Fibroblast of lung (primary cell): Measurements from ENCODE around the gene STXBP5L. TPM values are rescaled to one million over a fixed set of nuclear protein-coding genes. Genes with fewer than 3 reads are reported as not detected.

Source experiments
- DNase-seq, 2 donors: peaks; one replicate each; pipeline versions ENCODE4 v3.0.0 to v3.0.0-alpha.2; 2010; ENCODE audit warnings: low read depth in 2 of 2
- H2AFZ ChIP-seq: 2 replicates; pipeline ENCODE4 v1.5.1; 2012; ENCODE audit warnings: low read length, control low read depth, inconsistent platforms
- H3K27ac ChIP-seq: 2 replicates; pipeline ENCODE4 v1.5.1; 2011; ENCODE audit warnings: low read length, control low read depth; ENCODE audit not compliant: insufficient read depth
- H3K27me3 ChIP-seq: 2 replicates; pipeline ENCODE4 v1.5.1; 2011; ENCODE audit warnings: mild to moderate bottlenecking, low read length; ENCODE audit not compliant: control insufficient read depth, insufficient read depth
- H3K36me3 ChIP-seq: 2 replicates; pipeline ENCODE4 v1.5.1; 2011; ENCODE audit warnings: low read length; ENCODE audit not compliant: control insufficient read depth, insufficient read depth
- H3K4me1 ChIP-seq: 2 replicates; pipeline ENCODE4 v1.5.1; 2011; ENCODE audit warnings: low read length; ENCODE audit not compliant: control insufficient read depth, insufficient read depth; ENCODE audit errors: extremely low read depth
- H3K4me2 ChIP-seq: 2 replicates; pipeline ENCODE4 v1.5.1; 2011; ENCODE audit warnings: low read length, control low read depth; ENCODE audit not compliant: insufficient read depth; ENCODE audit errors: extremely low read depth
- H3K4me3 ChIP-seq, 4 experiments: fragments of 200-600 bp in 1 of 4; sonication (generic) in 1 of 4; replicated peaks in 1 of 4; 2 replicates each; pipeline ENCODE4 v1.5.1; 2011 to 2016; ENCODE audit warnings: low read length in 4 of 4, low read depth in 3 of 4, mild to moderate bottlenecking in 3 of 4, control low read depth in 2 of 4, inconsistent platforms in 1 of 4, mixed read lengths in 1 of 4; ENCODE audit not compliant: insufficient read depth in 1 of 4; ENCODE audit errors: control extremely low read depth in 1 of 4
- H3K79me2 ChIP-seq: 2 replicates; pipeline ENCODE4 v1.5.1; 2012; ENCODE audit warnings: mild to moderate bottlenecking, low read length, inconsistent platforms; ENCODE audit not compliant: control insufficient read depth, insufficient read depth
- H3K9ac ChIP-seq: 2 replicates; pipeline ENCODE4 v1.5.1; 2011; ENCODE audit warnings: mild to moderate bottlenecking, low read length, control low read depth; ENCODE audit not compliant: insufficient read depth
- H3K9me3 ChIP-seq: 2 replicates; pipeline ENCODE4 v1.5.1; 2012; ENCODE audit warnings: low read depth, low read length; ENCODE audit not compliant: control insufficient read depth, insufficient read depth
- H4K20me1 ChIP-seq: 2 replicates; pipeline ENCODE4 v1.5.1; 2011; ENCODE audit warnings: low read length; ENCODE audit not compliant: control insufficient read depth, insufficient read depth; ENCODE audit errors: extremely low read depth
- EZH2 ChIP-seq: IDR thresholded peaks from 2 replicates; pipeline ENCODE4 v1.5.1; 2012; ENCODE audit warnings: low read length, control low read depth, mild to moderate bottlenecking; ENCODE audit errors: missing control alignments
- polyA plus RNA-seq, 2 donors: library from polyadenylated mRNA; depleted of rRNA in 1 of 2; stranded (reverse) in 1 of 2; unstranded in 1 of 2; fragments of >200 nt; gene quantifications; 2 replicates each; pipeline ENCODE4 v1.2.1, GENCODE V29; 2011 to 2012; ENCODE audit warnings: missing spikeins in 1 of 2
- total RNA-seq: library from RNA; depleted of rRNA; stranded (reverse); fragments of >200 nt; gene quantifications from 2 replicates; pipeline ENCODE4 v1.2.1, GENCODE V29; 2014
- TF ChIP-seq, protein P1 (sequence below), 2 donors: IDR thresholded peaks in 1 of 2; conservative IDR thresholded peaks in 1 of 2; 1 replicate in 1 of 2; 2 replicates in 1 of 2; pipeline ENCODE4 v1.5.1; 2011 to 2012; ENCODE audit warnings: low read length in 2 of 2, control low read depth in 1 of 2, inconsistent platforms in 1 of 2, low read depth in 1 of 2, mild to moderate bottlenecking in 1 of 2

The STXBP5L gene
- total and polyA plus RNA-seq, 2 donors (not counting 1 experiment from before 2014, with no cell fraction given) = not detected

DNA sequence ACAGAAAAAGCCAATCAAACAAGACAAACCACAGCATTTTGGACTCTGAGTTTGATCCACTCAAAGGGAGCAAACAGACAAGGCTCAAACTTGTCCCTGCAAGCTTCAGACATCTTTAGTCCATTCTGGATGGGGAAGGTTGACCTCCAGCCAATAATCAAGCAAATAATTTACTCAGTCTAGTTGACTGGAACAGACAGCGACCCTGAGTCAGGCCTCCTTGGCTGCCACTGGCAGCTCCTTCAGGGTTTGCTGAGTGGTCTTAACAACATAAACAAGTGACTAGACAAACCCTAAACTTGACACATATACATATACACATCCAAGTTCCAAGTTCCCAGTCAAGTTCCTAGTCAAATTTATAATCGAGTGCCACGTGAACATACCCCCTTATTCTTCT lies 323.9 kb downstream of the STXBP5L start:
- no peak overlapping the region for H3K9ac ChIP-seq
- no peaks in the 10 kb centered on the region for H3K9me3 ChIP-seq
- H3K4me2 ChIP-seq = no peak overlapping the region
- no peaks in the 10 kb centered on the region for H3K36me3 ChIP-seq
- H3K4me1 ChIP-seq = no peaks in the 10 kb centered on the region
- no peaks in the 10 kb centered on the region for H3K27me3 ChIP-seq
- no peaks in the 10 kb centered on the region for H3K79me2 ChIP-seq
- no peak overlapping the region for H3K4me3 ChIP-seq
- no peak overlapping the region for H2AFZ ChIP-seq
- no peak for TF ChIP-seq EZH2
- TF ChIP-seq, protein P1, sequence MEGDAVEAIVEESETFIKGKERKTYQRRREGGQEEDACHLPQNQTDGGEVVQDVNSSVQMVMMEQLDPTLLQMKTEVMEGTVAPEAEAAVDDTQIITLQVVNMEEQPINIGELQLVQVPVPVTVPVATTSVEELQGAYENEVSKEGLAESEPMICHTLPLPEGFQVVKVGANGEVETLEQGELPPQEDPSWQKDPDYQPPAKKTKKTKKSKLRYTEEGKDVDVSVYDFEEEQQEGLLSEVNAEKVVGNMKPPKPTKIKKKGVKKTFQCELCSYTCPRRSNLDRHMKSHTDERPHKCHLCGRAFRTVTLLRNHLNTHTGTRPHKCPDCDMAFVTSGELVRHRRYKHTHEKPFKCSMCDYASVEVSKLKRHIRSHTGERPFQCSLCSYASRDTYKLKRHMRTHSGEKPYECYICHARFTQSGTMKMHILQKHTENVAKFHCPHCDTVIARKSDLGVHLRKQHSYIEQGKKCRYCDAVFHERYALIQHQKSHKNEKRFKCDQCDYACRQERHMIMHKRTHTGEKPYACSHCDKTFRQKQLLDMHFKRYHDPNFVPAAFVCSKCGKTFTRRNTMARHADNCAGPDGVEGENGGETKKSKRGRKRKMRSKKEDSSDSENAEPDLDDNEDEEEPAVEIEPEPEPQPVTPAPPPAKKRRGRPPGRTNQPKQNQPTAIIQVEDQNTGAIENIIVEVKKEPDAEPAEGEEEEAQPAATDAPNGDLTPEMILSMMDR (conservative IDR thresholded peaks at IDR 0.05 in 1 of 2, IDR thresholded peaks at IDR 0.05 in 1 of 2; ENCODE audit: low read depth in 1 of 2, low read length in 2 of 2) = no peak
- no peaks in the 10 kb centered on the region for H4K20me1 ChIP-seq
- H3K27ac ChIP-seq = no peak overlapping the region
- DNase-seq = no peak

DNA sequence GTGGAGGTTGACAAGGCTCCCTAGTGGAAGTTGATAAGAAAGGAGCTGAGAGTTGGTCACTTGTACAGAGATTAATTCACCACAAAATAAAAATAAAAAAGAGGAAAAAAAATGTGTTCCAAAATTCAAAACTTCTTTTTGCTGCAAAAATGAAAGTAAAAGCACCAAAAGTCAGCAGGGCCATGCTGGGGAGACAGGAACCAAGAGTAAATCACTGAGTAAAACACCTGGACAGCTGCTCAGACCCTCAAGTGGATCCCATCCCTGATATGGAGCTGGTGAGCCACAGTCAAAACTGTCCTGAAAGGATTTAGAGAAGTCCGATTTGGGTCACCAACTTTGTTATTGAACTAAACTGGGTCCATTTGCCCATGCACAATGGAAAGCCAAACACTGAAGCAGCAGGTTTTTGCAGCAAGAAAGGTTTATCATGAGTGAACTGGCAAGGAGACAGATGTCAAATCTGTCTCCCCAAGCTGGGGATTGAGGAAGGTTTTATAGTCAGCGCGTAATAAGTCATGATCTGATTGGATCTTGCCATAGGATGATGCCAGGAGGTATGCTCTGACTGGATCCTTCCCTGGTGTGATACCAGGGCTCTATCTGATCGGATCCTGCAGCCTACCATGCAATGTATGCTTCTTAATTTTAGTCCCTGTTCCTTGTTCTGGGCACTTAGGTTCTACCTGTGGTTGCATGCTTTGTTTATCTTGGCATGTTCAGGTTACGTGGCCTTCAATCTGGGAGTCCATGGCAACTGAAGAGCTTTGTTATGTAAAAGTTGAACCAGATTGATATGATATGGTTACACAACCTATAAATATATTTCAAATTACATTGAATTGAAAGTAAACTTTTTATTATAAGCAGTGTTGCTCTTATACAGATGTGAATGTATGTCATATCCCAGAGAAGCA lies 324.6 kb downstream of the STXBP5L start:
- TF ChIP-seq, protein P1 (conservative IDR thresholded peaks at IDR 0.05 in 1 of 2, IDR thresholded peaks at IDR 0.05 in 1 of 2; ENCODE audit: low read depth in 1 of 2, low read length in 2 of 2) = no peak
- TF ChIP-seq EZH2 = no peak

DNA sequence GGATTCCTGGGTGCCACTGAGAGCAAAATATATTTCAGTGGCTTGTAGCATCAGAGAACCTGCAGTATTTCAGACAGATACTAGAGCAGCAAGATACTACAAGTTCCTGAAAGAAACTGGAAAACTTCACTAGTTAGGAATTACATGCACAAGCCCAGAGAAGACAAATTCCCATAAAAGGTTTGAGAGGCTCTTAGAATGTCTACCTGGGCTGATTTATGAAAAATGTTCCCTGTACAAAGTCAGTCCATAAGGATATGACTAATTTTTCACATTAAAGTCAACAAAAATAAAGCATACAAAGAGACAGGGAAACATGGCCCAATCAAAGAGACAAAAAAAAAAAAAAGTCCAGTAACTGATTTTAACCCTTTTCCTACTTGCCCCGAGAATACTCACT lies 335.2 kb downstream of the STXBP5L start:
- Histone ChIP-seq H3K4me3 (no peak overlapping the region), H3K27me3 (no peaks in the 10 kb centered on the region)
- TF ChIP-seq, protein P1 (conservative IDR thresholded peaks at IDR 0.05 in 1 of 2, IDR thresholded peaks at IDR 0.05 in 1 of 2; ENCODE audit: low read depth in 1 of 2, low read length in 2 of 2) = no peak
- no peak for TF ChIP-seq EZH2

More for the DNA sequence above, 324.6 kb downstream of the STXBP5L start:
- Histone ChIP-seq H3K4me1 (no peaks in the 10 kb centered on the region), H3K9ac (no peak overlapping the region), H3K27ac (no peak overlapping the region), H3K27me3 (no peaks in the 10 kb centered on the region), H4K20me1 (no peaks in the 10 kb centered on the region), H3K4me3 (no peak overlapping the region), H3K9me3 (no peaks in the 10 kb centered on the region), H3K79me2 (no peaks in the 10 kb centered on the region), H2AFZ (no peak overlapping the region), H3K4me2 (no peak overlapping the region), H3K36me3 (no peaks in the 10 kb centered on the region)
- no peak for DNase-seq

More for the DNA sequence above, 335.2 kb downstream of the STXBP5L start:
- no peaks in the 10 kb centered on the region for H3K9me3 ChIP-seq
- H3K9ac ChIP-seq = no peak overlapping the region
- H3K79me2 ChIP-seq = no peaks in the 10 kb centered on the region
- no peak overlapping the region for H3K4me2 ChIP-seq
- H4K20me1 ChIP-seq = no peaks in the 10 kb centered on the region
- H3K36me3 ChIP-seq = no peaks in the 10 kb centered on the region
- no peak overlapping the region for H3K27ac ChIP-seq
- no peak overlapping the region for H2AFZ ChIP-seq
- no peaks in the 10 kb centered on the region for H3K4me1 ChIP-seq
- DNase-seq = no peak
